Suprapubic skin (tissue), 4 donors: Measurements from ENCODE around the gene SORCS2. TPM values are rescaled to one million over a fixed set of nuclear protein-coding genes. Genes with fewer than 3 reads are reported as not detected.

Experiments
- DNase-seq, 2 donors: peaks; one replicate each; pipeline ENCODE4 v3.0.0-alpha.2; 2019; ENCODE audit warnings: low spot score in 2 of 2
- H3K27ac ChIP-seq: fragments of 200-600 bp; sonication (generic); one replicate; pipeline ENCODE4 v1.5.1; 2019
- H3K27me3 ChIP-seq: fragments of 200-600 bp; sonication (generic); one replicate; pipeline ENCODE4 v1.5.1; 2019
- H3K36me3 ChIP-seq: fragments of 200-600 bp; sonication (generic); one replicate; pipeline ENCODE4 v1.5.1; 2019
- H3K4me1 ChIP-seq: fragments of 200-600 bp; sonication (generic); one replicate; pipeline ENCODE4 v1.5.1; 2019
- H3K4me3 ChIP-seq: fragments of 200-600 bp; sonication (generic); one replicate; pipeline ENCODE4 v1.5.1; 2019; ENCODE audit warnings: mild to moderate bottlenecking
- H3K9me3 ChIP-seq: fragments of 200-600 bp; sonication (generic); one replicate; pipeline ENCODE4 v1.5.1; 2019
- CTCF ChIP-seq, 2 donors: fragments of 200-600 bp in 1 of 2; fragments of 450-650 bp in 1 of 2; sonication (generic) in 1 of 2; IDR thresholded peaks; one replicate each; pipeline ENCODE4 v1.5.1; 2016 to 2019; ENCODE audit warnings: antibody characterized with exemption in 2 of 2, mild to moderate bottlenecking in 1 of 2, moderate library complexity in 1 of 2
- EP300 ChIP-seq: sonication (generic); formaldehyde crosslinking; IDR thresholded peaks from one replicate; pipeline ENCODE4 v1.6.1; 2017; ENCODE audit warnings: antibody characterized with exemption
- POLR2A ChIP-seq, 2 donors: fragments of 450-650 bp; IDR thresholded peaks; one replicate each; pipeline ENCODE4 v1.6.1; 2017; ENCODE audit warnings: antibody characterized with exemption in 2 of 2, mild to moderate bottlenecking in 2 of 2, moderate library complexity in 2 of 2
- POLR2AphosphoS5 ChIP-seq, 3 donors: sonication (generic); formaldehyde crosslinking; IDR thresholded peaks; one replicate each; pipeline ENCODE4 v1.6.1; 2017; ENCODE audit warnings: antibody characterized with exemption in 3 of 3
- WGBS: methylation state at CpG from one replicate; pipeline ENCODE4 v1.1.5; 2018; 5-methylcytosine and 5-hydroxymethylcytosine counted together
- total RNA-seq, 4 donors: library from RNA; depleted of rRNA; stranded (reverse); fragments of >200 nt; gene quantifications; one replicate each; pipeline ENCODE4 v1.1.0, GENCODE V29; 2016

The SORCS2 gene
- total RNA-seq, 4 donors from 2014 or later = 0.94 to 4.6 (median 1.3) TPM

GRCh38 chr4:7256984-7257810, 64.9 kb downstream of the SORCS2 start:
- TF ChIP-seq POLR2AphosphoS5 (IDR thresholded peaks at IDR 0.05) (no peak), POLR2A (IDR thresholded peaks at IDR 0.05) (no peak), EP300 (no peak), CTCF (IDR thresholded peaks at IDR 0.05) (no peak)
- DNase-seq = no peak
- 56% methylated on average over 17 of the region's 17 CpGs for WGBS

GRCh38 chr4:7259039-7259438, 66.7 kb downstream of the SORCS2 start:
- 91% methylated on average over 7 of the region's 7 CpGs for WGBS
- Histone ChIP-seq H3K4me1 (peaks cover 8% of the 10 kb centered on the region), H3K27me3 (no peaks in the 10 kb centered on the region), H3K36me3 (no peaks in the 10 kb centered on the region), H3K9me3 (no peaks in the 10 kb centered on the region), H3K27ac (no peak overlapping the region), H3K4me3 (no peak overlapping the region)
- no peak for DNase-seq
- no peak for TF ChIP-seq CTCF (IDR thresholded peaks at IDR 0.05)
- no peak for TF ChIP-seq POLR2AphosphoS5 (IDR thresholded peaks at IDR 0.05)

More at GRCh38 chr4:7256984-7257810, 64.9 kb downstream of the SORCS2 start:
- Histone ChIP-seq H3K4me1 (peaks cover 8% of the 10 kb centered on the region), H3K27ac (no peak overlapping the region), H3K9me3 (no peaks in the 10 kb centered on the region), H3K36me3 (no peaks in the 10 kb centered on the region), H3K4me3 (no peak overlapping the region), H3K27me3 (no peaks in the 10 kb centered on the region)

GRCh38 chr4:7260569-7260968, 68.2 kb downstream of the SORCS2 start:
- Histone ChIP-seq H3K27ac (no peak overlapping the region), H3K36me3 (no peaks in the 10 kb centered on the region), H3K27me3 (peaks cover 5% of the 10 kb centered on the region), H3K4me1 (peaks cover 8% of the 10 kb centered on the region), H3K4me3 (no peak overlapping the region), H3K9me3 (no peaks in the 10 kb centered on the region)
- no peak for TF ChIP-seq CTCF (IDR thresholded peaks at IDR 0.05)
- no peak for TF ChIP-seq POLR2AphosphoS5 (IDR thresholded peaks at IDR 0.05)
- TF ChIP-seq EP300 = no peak
- TF ChIP-seq POLR2A (IDR thresholded peaks at IDR 0.05) = no peak
- 89% methylated on average over 7 of the region's 7 CpGs for WGBS
- no peak for DNase-seq

GRCh38 chr4:7261087-7261486, 68.7 kb downstream of the SORCS2 start:
- no peak for DNase-seq
- WGBS = 44% methylated on average over 4 of the region's 8 CpGs

More at GRCh38 chr4:7261087-7261486, 68.7 kb downstream of the SORCS2 start:
- Histone ChIP-seq H3K36me3 (no peaks in the 10 kb centered on the region), H3K27ac (no peak overlapping the region), H3K27me3 (peaks cover 5% of the 10 kb centered on the region), H3K4me3 (no peak overlapping the region), H3K9me3 (no peaks in the 10 kb centered on the region), H3K4me1 (peaks cover 8% of the 10 kb centered on the region)
- TF ChIP-seq POLR2A (IDR thresholded peaks at IDR 0.05) = no peak
- no peak for TF ChIP-seq POLR2AphosphoS5 (IDR thresholded peaks at IDR 0.05)
- no peak for TF ChIP-seq CTCF (IDR thresholded peaks at IDR 0.05)
- no peak for TF ChIP-seq EP300
